GM13976 (cell line): ENCODE data around the gene LIN54.
A peak's percentile ranks its signal among the peaks of the same experiment; 100 is the strongest.
"Not testable (repeated sequence)": the region's sequence is repeated elsewhere in the genome, so short reads cannot be mapped to it uniquely, and the experiment has no call there.

Source experiments
- DNase-seq: peaks from one replicate; pipeline ENCODE4 v3.0.0; 2012; ENCODE audit warnings: low spot score
- CTCF ChIP-seq: IDR thresholded peaks from 2 replicates; pipeline ENCODE4 v1.5.1; 2012; ENCODE audit warnings: borderline replicate concordance, mild to moderate bottlenecking; ENCODE audit not compliant: insufficient read depth; ENCODE audit errors: extremely low read depth, missing control alignments, control extremely low read depth
- in situ Hi-C: fragments of 300-500 bp; cut with MboI; formaldehyde crosslinking; loops from one replicate; pipeline ENCODE4 v1.12.0; 2022; ENCODE audit warnings: low sequenced_read_pairs, mixed read lengths, inconsistent platforms; ENCODE audit not compliant: unreplicated experiment

Gene LIN54

GRCh38 chr4:83036991-83037665, 26.5 kb upstream of the LIN54 start:
- in situ Hi-C loops: no loop called here
- no peak for TF ChIP-seq CTCF
- DNase-seq: no peak

- no peak for TF ChIP-seq CTCF
- DNase-seq: peak; percentile 94
- in situ Hi-C loops: no loop called here
These were observed 24.2 kb upstream of the LIN54 start, which contains the start of gene COPS4 for GRCh38 chr4:83034630-83035494. TSS of gene COPS4 (plus strand) at chr4:83035183. CDS start at chr4:83035225, 42 bp downstream.

- no peak for DNase-seq
- in situ Hi-C loops: no loop called here
- no peak for TF ChIP-seq CTCF
These were observed 19.1 kb upstream of the LIN54 start for GRCh38 chr4:83029688-83030087.

GRCh38 chr4:83028976-83029375, 18.4 kb upstream of the LIN54 start:
- DNase-seq: no peak
- in situ Hi-C loops: no loop called here
- no peak for TF ChIP-seq CTCF

GRCh38 chr4:83025563-83025962, 14.9 kb upstream of the LIN54 start:
- TF ChIP-seq CTCF: no peak
- DNase-seq: no peak
- in situ Hi-C loops: no loop called here

GRCh38 chr4:83024233-83024632, 13.6 kb upstream of the LIN54 start:
- in situ Hi-C loops: loop anchor here (25.0 kb wide), 1 partner anchor 562 kb away; no protein-coding TSS in a partner anchor
- no peak for DNase-seq
- TF ChIP-seq CTCF: no peak

- in situ Hi-C loops: loop anchor here (25.0 kb wide), 1 partner anchor 561 kb away; no protein-coding TSS in a partner anchor
- not testable (repeated sequence) for DNase-seq
These were observed 13.0 kb upstream of the LIN54 start for GRCh38 chr4:83023599-83023998.
